M059J (cell line): ENCODE data around the gene OTOF. TPM values are rescaled to one million over a fixed set of nuclear protein-coding genes. Genes with fewer than 3 reads are reported as not detected.
A peak's percentile ranks its signal among the peaks of the same experiment; 100 is the strongest.

Experiments used
- DNase-seq: peaks from one replicate; pipeline ENCODE4 v3.0.0-alpha.2; 2012; ENCODE audit warnings: low read depth
- total RNA-seq: library from RNA; depleted of rRNA; stranded (reverse); fragments of >200 nt; shearing (Covaris generic); gene quantifications from 2 replicates; pipeline ENCODE4 v1.2.3, GENCODE V29; 2014

OTOF gene
- total RNA-seq, 1 experiment from 2014 or later: 0.05 TPM

DNA sequence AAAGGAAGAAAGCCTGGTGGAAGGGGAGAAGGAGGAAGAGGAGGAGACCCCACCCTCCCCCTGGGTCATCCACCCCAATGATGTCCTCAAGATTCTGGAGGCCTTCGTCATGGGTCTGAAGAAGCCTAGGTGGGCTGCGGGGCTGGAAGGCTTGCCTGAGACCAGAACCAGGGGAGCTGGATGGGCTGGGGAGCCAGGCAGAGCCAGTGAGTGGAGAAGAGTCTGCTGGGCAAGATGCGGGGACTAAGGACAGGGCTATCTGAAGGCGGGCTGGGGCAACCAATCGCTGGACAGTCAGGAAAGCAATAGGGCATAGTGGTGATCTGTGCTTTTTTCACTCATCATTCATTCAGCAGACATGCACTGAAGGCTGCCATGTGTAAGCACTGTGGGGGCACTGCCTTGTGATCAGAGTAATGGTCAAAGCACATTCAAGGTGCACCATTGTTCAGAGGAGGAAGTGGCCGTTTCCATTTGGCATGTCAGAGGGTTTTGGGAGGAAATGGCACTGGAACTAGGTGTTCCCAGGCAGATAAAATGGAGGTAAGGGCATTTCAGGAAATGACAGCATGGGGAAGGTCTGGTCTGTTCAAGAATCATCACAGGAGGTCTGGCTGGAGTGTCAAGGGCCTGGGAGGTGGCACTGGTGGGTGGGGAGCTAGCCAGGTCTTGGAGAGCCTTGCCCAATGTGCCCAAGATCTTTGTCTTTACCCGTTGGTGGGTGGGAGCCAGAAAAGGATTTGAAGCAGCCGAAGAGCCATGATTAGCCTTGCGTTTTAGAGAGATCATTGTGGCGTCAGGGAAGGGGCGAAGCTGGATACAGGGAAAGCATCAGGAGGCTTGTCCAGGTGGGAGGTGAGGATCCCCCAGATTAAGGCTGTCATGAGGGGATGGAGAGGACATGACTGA lies 24.2 kb downstream of the OTOF start:
- DNase-seq: no peak

DNA sequence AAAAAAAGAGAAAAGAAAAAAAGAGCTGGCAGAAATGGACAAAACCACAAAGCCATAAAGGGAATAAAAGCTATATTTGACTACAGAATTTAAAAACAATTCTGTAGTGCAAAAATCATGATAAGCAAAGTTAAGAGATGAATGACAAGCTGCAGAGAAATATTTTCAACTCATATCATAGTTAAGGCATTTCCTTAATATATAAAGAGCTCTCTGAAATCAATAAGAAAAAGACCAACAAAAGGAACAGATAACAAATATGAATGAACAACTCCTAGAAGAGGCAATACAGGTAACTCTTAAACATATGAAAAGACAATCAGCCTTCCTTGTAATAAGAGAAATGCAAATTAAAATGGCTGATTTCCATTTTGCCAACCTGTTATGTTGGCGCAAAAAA lies 26.2 kb downstream of the OTOF start:
- DNase-seq: no peak

GRCh38 chr2:26450031-26450635 lies 27.8 kb downstream of the OTOF start:
- no peak for DNase-seq

DNA sequence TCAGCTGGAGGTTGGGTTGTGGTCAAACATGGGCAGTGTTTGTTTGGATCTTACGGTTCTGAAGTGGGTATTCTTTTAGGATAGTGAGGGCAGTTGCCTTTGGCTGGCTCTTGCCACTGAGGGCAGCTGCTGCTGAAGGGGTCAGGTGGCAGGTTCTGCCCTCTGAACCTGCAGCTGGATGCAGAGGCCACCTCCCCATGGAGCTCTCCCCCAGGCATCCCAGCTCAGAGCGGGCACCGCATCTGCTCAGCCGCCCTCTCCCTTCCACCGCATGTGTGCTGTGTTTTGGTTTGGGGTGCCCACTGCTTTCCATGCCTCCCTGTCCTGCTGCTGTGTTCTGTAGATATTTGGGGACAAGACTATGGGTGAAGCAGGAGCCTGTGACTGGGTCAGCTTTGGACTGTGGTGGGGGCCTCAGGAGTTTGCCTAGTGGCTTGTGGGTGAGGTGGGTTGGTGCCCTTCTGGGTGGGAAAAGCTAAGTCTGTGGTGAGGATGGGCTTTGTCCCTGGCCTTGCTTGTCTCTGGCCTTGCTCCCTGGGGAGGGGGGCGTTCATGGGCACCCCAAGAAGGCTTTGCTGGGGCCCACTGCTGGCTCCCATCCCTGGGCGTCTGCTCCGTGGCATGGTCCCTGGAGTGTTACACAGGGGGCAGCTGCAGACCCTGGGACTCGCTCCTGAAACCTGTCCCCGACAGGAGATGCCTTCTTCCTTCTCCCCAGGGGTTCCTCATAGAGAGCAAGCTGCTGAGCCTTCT lies 28.5 kb downstream of the OTOF start:
- no peak for DNase-seq

DNA sequence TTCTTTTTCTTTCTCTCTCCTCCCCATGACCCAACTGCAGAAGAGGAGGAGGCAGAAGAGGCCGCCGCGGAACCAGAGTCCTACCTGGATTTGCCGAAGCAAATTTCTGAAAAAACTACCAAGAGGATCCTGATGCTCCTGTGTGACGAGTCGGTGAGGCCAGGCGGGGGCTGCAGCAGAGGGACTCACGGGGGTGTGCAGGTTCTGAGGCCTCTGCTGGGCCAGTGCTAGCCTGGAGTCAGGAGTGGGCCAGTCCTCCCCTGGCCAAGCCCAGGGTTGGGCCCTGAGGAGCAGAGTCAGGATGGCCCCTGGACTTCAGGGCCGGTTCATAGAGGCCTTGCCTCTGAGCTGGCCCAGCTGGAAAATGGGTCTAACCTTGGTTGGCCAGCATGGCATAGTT lies 29.3 kb downstream of the OTOF start:
- DNase-seq: no peak

- DNase-seq: no peak
Measured at GRCh38 chr2:26444236-26444635, 33.7 kb downstream of the OTOF start.

DNA sequence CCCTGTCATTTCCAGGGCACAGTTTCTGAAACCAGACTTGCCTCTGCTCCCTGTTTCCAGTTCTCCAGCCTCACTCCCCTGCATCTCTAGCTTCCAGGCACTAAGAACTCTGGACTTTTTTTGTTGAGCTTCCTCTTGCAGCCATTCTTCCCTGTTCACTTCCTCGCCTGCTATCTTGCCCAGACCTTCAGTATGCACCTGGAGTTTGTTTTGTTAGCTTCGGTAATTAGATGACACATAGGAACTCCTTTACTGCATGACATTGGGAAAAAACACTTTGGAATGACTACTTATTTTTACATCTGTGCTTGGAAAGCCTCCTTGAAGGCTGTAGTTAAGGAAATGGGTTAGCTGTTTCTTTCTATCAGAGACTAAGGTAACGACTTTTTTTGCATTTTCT lies 35.2 kb downstream of the OTOF start:
- peak; percentile 41 for DNase-seq

- DNase-seq: no peak
Measured at GRCh38 chr2:26442301-26442700, 35.6 kb downstream of the OTOF start.

DNA sequence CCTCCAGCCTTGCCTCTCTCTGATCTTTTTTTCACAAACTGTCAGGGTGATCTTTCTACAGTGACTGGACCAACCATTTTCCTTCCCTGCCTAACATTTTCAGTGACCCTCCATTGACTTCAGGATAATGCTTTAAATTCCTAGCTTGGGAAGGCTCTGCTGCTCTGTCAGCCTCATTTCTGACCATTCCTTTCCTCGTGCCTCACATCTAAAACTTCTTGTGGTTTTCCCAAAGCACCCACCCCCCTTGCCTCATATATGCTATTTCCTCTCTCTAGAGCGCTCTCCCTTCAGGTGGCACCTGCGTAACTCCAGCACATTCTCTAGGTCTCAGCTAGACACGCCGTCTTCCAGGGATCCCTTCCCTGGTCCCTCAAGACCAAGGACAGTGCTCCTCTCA lies 39.0 kb downstream of the OTOF start:
- DNase-seq: no peak

GRCh38 chr2:26438526-26438925 lies 39.4 kb downstream of the OTOF start:
- peak; percentile 32 for DNase-seq

DNA sequence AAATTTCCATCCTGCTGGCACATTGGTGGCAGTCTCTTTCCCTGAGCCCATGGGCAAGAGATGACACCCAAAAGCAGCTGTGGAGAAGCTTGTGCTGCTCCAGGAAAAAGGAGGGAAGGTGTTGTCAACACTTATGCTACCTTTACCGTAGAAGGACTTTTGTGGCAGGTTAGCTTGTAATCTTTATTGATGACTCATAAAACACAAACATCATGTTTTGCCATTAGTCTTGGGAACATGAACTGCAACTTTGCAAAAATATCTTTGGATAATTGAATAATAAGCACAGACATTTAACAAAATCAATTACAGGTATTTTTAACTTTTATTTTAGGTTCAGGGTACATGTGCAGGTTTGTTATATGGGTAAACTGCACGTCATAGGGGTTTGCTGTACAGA lies 42.8 kb downstream of the OTOF start:
- DNase-seq: no peak

GRCh38 chr2:26432859-26433258 lies 45.1 kb downstream of the OTOF start:
- no peak for DNase-seq

DNA sequence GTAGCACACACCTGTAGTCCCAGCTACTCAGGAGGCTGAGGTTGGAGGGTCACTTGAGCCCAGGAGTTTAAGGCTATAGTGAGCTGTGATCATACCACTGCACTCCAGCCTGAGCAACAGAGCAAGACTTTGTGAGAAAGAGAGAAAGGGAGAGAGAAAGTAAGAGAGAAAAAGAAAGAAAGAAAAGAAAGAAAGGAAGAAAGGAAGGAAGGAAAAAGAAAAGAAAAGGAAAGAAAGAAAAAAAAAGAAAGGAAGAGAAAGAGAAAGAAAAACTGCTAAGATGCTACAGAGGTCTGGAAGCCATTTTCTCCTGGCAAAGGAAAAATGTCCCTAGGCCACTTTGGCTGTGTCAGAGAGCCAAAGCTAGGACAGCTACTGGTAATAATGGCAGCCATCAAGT lies 45.6 kb downstream of the OTOF start:
- no peak for DNase-seq

DNA sequence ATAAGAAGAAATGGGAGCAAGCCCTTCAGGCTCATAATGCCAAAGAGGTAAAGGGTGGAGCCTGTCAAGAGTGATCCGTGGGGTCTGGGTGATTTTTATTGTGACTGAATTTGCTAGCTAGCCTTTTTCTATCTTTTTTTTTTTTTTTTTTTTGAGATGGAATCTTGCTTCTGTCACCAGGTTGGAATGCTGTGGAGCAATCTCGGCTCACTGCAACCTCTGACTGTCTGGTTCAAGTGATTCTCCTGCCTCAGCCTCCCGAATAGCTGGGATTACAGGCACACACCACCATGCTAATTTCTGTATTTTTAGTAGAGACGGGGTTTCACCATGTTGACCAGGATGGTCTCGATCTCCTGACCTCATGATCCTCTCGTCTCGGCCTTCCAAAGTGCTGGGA lies 47.1 kb downstream of the OTOF start:
- DNase-seq: peak; percentile 12

DNA sequence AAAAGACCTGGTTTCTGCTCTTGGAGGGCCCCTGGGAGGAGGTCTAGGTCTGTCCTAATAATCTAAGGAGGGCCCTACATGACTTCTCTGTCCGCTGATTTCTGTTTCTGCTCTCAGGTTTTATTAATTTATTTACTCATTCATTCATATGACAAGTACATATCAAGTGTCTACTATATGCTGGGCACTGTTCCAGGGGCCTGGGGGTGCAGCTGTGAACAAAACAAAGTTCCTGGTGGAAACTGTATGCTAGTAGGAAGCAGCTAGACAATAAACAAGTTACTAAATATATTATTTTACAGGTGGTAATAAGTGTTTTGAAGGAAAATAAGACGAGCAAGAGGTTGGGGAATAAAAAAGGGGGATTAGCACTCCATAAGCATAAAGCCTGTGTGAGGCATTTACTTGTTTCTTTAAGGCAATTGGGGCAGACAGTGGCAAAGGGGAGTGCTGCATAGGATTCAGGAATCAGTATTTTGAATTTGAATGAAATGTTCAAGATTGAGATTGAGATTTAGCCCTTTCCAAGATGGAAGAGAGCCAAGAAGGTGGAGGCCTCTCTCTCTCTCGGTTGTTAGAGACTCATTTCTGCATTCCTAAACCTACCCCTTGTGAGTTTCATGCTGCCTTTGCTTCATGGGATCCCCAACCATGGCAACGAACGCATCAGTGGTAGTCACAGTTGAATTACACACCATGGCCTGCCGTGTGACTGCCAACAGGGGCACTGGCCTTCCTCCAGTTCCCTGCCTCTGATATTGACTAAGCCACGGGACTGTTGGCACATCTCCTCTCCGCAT lies 47.9 kb downstream of the OTOF start:
- DNase-seq: peak; percentile 53

DNA sequence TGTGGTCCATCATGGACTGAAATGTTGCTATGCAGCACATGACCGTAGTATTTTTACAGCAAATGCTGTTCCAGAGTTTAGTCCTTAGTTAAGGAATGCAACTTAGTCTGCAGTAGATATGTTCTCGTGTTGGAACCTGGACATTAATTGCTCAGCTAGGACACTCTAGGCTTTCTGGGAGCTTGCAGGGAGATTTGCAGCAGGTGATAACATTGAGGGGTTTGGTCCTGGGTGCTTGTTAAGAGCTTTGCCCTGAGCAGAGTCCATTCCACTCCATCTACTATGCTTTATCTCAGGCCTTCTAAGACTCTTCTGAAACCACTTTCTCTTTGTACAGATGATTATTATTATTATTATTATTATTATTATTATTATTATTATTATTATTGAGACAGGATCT lies 49.1 kb downstream of the OTOF start:
- no peak for DNase-seq

- DNase-seq: no peak
Measured at GRCh38 chr2:26424221-26424620, 53.7 kb downstream of the OTOF start.

DNA sequence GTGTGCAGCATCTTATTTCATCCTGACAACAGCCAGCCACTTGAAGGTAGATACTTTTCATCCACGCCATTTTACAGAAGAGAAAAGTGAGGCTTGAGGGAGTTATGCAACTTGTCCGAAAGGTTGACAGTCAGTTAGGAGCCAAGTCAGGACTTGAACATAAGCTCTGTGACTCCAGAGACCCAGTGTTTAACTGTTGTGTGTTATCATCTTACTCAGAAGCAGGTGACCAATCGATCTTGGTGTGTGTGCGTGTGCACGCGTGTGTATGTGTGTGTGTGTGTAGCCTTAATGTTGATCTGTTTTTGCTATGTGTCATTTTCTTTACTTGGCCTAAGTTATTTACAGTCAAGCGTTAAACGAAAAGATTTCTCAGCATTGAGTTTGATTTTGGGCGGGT lies 54.2 kb downstream of the OTOF start:
- no peak for DNase-seq

DNA sequence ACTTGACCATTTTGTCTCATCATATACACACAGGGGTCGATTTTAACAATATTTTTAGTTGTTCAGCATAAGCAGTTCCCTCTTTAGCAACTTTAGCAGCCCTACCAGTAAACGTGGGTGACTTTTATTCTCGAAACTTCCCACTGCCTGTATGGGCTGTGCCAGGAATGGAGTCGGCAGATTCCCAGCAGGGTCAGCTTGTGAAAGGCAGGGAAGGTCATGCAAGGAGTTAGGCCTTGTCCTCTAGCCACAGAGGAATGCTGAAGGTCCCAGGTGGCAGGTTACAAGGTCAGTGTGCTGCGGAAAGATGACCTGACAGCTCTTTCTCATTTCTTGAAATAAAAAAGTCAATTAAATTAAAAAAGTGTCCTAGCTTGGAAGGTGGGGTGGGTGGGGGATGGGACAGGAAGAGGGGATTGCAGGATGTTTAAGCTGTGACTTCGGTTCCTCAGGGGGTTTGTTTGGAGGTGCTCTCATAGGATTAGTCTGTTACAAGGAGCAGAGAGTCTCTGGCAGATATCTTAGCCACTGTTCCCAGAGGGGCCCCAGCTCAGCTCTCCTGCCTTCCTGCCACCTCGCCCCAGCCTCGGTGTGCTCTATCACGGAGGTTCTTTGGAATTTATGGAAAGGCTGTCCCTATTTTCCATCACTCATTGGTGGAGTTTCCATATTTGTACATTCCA lies 54.8 kb downstream of the OTOF start:
- no peak for DNase-seq

DNA sequence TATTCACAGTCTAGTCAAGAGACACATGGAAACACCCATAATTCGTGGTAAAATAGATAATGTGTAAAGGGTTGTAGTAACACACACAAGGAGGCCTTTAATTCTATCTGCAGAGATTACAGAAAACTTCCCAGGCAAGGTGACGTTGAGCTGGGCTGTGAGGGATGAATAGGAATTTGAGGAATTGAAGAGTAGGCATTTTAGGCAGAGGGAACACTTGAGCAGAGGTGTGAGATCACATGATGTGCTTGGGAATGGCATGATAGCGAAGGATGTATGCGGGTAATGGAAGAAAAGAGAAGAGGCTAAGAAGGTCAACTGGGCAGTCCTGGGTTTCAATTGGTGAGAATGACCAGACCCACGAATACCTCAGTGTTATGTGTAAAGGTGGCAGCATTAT lies 56.0 kb downstream of the OTOF start:
- no peak for DNase-seq

DNA sequence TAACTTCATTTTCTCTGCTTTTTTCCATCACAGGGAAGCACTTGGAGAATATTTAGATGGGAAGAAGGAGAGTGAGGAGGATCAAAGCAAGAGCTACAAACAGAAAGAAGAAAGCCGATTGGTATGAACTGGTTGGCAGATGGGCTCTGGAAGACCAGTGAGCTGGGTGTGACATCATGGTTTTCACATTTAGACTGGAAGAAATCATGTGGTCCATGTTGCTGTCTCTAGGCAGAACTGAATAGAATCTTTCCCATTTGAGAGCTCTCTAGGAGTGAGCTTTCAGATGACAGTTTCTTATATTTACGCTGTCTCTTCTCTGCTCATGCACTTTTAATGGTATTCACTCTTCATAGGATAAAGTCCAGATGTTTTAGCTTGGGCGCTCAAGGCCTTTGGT lies 63.6 kb downstream of the OTOF start:
- peak; percentile 15 for DNase-seq
